Pancreas (tissue), 10 donors: ENCODE data around the gene PTGS2. TPM values are rescaled to one million over a fixed set of nuclear protein-coding genes. Genes with fewer than 3 reads are reported as not detected.

Source experiments
- ATAC-seq, 4 donors: fragments of 200-7000 bp; cut with Tn5 transposase; one replicate each; pipeline versions ENCODE4 v1.8.0 to v1.9.1; 2020; ENCODE audit warnings: mild to moderate bottlenecking in 4 of 4, moderate library complexity in 4 of 4
- DNase-seq, 6 donors: peaks; one replicate each; pipeline ENCODE4 v3.0.0-alpha.2; 2020
- FAIRE-seq: peaks from 2 replicates; lab custom pipeline; 2012; peaks lifted over from hg19 to GRCh38; lab: Jason Lieb, UNC
- H3K27ac ChIP-seq, 4 donors: fragments of 200-600 bp; sonication (generic); 1 replicate in 3 of 4; 2 replicates in 1 of 4; pipeline versions ENCODE4 v1.5.0 to v1.8.0; 2020
- H3K27me3 ChIP-seq, 4 donors: fragments of 200-600 bp; one replicate each; pipeline ENCODE4 v1.8.0; 2021
- H3K36me3 ChIP-seq, 3 donors: fragments of 200-600 bp; sonication (generic) in 1 of 3; one replicate each; pipeline versions ENCODE4 v1.5.0 to v1.8.0; 2020 to 2021
- H3K4me1 ChIP-seq, 3 donors: fragments of 200-600 bp; one replicate each; pipeline ENCODE4 v1.8.0; 2021
- H3K4me3 ChIP-seq, 4 donors: fragments of 200-600 bp; sonication (generic) in 2 of 4; one replicate each; pipeline versions ENCODE4 v1.5.0 to v1.8.0; 2020 to 2021
- H3K9me3 ChIP-seq, 4 donors: fragments of 200-600 bp; one replicate each; pipeline ENCODE4 v1.8.0; 2021
- CTCF ChIP-seq, 4 donors: fragments of 200-600 bp; sonication (generic) in 3 of 4; IDR thresholded peaks; one replicate each; pipeline versions ENCODE4 v1.5.0 to v1.8.0; 2021; ENCODE audit warnings: antibody characterized with exemption in 4 of 4
- WGBS, 2 donors: extraction: QIAGEN DNeasy Blood & Tissue Kit; methylation state at CpG; one replicate each; pipeline ENCODE4 v1.1.7; 2013; 5-methylcytosine and 5-hydroxymethylcytosine counted together
- intact Hi-C, 3 donors: fragments of 100-400 bp; cut with DNase I; formaldehyde crosslinking; loops; one replicate each; pipeline versions ENCODE4 v1.11.1 to v1.14.2; 2022
- polyA plus RNA-seq, 2 donors: library from polyadenylated mRNA; stranded (reverse); fragments of 200-250 nt; gene quantifications; one replicate each; pipeline ENCODE4 v1.2.3, GENCODE V29; 2013
- total RNA-seq, 6 donors: library from RNA; stranded (reverse); fragmentation: NEBNext Ultra II Directional in 4 of 6; extraction: Animal tissue kit (Norgen Biotek cat#: 25700) in 4 of 6; gene quantifications; one replicate each; pipeline versions ENCODE4 v1.2.1 to v1.2.4, GENCODE V29; 2021 to 2023
- donor health status: healthy with polysubstance abuse.
- donor health status: DM: no; HTN: no; CAD: no; lungs with moderate emphysema.
- donor health status: DM: no; HTN: no; CAD: no.
- donor health status: control.
- donor health status: control.
- donor health status: Bipolar disorder and iron deficiency.
- donor health status: DM: yes; HTN: yes; CAD: no.
- donor health status: DM: no; HTN: no; CAD: no.
- donor health status: DM: no; HTN: no; CAD: no.
- donor health status: DM: yes; HTN: yes; CAD: no.

PTGS2 gene
- total and polyA plus RNA-seq, 8 donors = 0.12 to 1.9 (median 0.47) TPM

- FAIRE-seq (no peak), DNase-seq (no peak), ATAC-seq (no peak)
- H3K9me3 ChIP-seq = no peaks in the 10 kb centered on the region
- H3K4me3 ChIP-seq = no peak overlapping the region
- 59% methylated on average over 3 of the region's 3 CpGs for WGBS, 2 donors
- intact Hi-C loops = no loop called here
- H3K36me3 ChIP-seq = no peaks in the 10 kb centered on the region
- no peaks in the 10 kb centered on the region for H3K27me3 ChIP-seq
- H3K27ac ChIP-seq = no peak overlapping the region
- no peaks in the 10 kb centered on the region for H3K4me1 ChIP-seq
- TF ChIP-seq CTCF (IDR thresholded peaks at IDR 0.05) = no peak
Measured at GRCh38 chr1:186626356-186626932, 53.8 kb downstream of the PTGS2 start.

GRCh38 chr1:186623551-186623950, 56.7 kb downstream of the PTGS2 start:
- no peak for TF ChIP-seq CTCF (IDR thresholded peaks at IDR 0.05)
- intact Hi-C loops = no loop called here
- ATAC-seq = no peak
- Histone ChIP-seq H3K4me3 (no peak overlapping the region), H3K27ac (no peak overlapping the region), H3K36me3 (no peaks in the 10 kb centered on the region), H3K4me1 (no peaks in the 10 kb centered on the region), H3K27me3 (no peaks in the 10 kb centered on the region), H3K9me3 (no peaks in the 10 kb centered on the region)
- no peak for DNase-seq
- FAIRE-seq = no peak
- WGBS, 2 donors = 76 to 91% methylated on average over 6 of the region's 6 CpGs

Other genes with a start within 250 kb of the PTGS2 start
- gene PDC, start 219.3 kb downstream of the PTGS2 start, total RNA-seq = not detected
- gene PDC, start 219.3 kb downstream of the PTGS2 start, polyA plus RNA-seq = not detected
- 1 to 10 TPM; 1.5 to 5.7 (median 2.4) TPM for gene PLA2G4A, start 148.5 kb upstream of the PTGS2 start, total RNA-seq
- gene PLA2G4A, start 148.5 kb upstream of the PTGS2 start, polyA plus RNA-seq = 1 to 10 TPM; 1.9 to 5.6 TPM